ENCODE measurements around the gene EXOC6B.

EXOC6B gene

DNA sequence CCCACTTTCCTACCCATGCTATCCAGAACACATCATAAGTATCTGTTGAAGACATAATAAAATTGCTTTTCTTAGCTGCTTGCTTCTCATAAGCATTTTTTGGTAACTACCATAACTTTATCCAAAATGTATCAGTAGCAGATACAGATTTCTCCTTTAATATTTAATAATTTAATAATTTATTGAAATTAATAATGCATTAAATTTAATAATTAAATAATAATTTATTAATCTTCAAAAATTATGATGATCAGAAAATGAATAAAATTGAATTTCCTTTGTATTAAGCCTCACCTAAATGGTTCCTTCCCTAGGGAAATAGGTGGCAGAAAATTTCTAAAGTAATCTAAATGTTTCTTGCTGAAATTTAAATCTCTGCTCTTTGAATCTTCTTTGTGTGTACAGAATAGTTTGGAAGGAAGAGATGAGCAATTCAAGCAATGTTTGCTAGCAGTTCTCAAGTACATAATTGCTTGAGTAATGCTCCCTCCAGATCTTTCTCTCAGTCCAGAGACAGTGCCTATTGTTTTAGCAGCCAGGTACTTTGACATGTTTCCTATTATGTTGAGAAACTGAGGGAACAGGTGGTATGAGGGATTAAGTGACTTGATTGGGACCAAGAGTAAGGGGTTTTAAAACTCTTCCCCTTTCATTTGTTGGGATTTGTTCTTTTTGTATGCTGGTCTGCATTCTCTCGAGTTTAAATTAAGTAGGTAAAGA, 555.1 kb downstream of the EXOC6B start:
- Histone ChIP-seq H3K9me3 (ENCODE audit: insufficient read depth, low read depth, low read length) (no peaks in the 10 kb centered on the region), H3K27me3 (ENCODE audit: insufficient read depth, low read length) (no peaks in the 10 kb centered on the region), H2AK5ac (ENCODE audit: low read length) (no peak overlapping the region), H3K79me2 (ENCODE audit: control insufficient read depth, insufficient read depth, low read length, poor library complexity) (no peaks in the 10 kb centered on the region), H4K91ac (ENCODE audit: low read depth, low read length) (no peak overlapping the region), H4K8ac (ENCODE audit: low read depth, low read length) (no peak overlapping the region), H2BK5ac (ENCODE audit: low read depth, low read length, poor library complexity) (no peak overlapping the region), H4K12ac (ENCODE audit: low read depth, low read length) (no peak overlapping the region), H3K36me3 (ENCODE audit: control insufficient read depth in 1 of 2, insufficient read depth in 2 of 2, low read length in 2 of 2) (no peaks in the 10 kb centered on the region), H3K9ac (ENCODE audit: low read length) (no peak overlapping the region), H2AFZ (ENCODE audit: insufficient read depth, low read length, poor library complexity) (no peak overlapping the region), H3K18ac (ENCODE audit: low read length) (no peak overlapping the region), H2BK120ac (ENCODE audit: insufficient read depth, low read length, poor library complexity) (no peak overlapping the region), H2BK12ac (ENCODE audit: low read length) (no peak overlapping the region), H3K4ac (ENCODE audit: low read depth, low read length) (no peak overlapping the region), H3K4me1 (ENCODE audit: control insufficient read depth in 1 of 2, insufficient read depth in 2 of 2, low read length in 2 of 2) (peaks cover 0 to 2% of the 10 kb centered on the region in 2 experiments), H3K4me3 (ENCODE audit: low read depth, low read length) (no peak overlapping the region), H3K27ac (ENCODE audit: low read depth, low read length) (no peak overlapping the region), H3K79me1 (ENCODE audit: low read length) (no peaks in the 10 kb centered on the region), H3K23ac (ENCODE audit: low read length) (no peak overlapping the region), H3K4me2 (ENCODE audit: low read length) (no peak overlapping the region), H3K14ac (ENCODE audit: low read length) (no peak overlapping the region)
- DNase-seq = no peak
- no CpG with 5 or more reads among the region's 1 CpG for WGBS (ENCODE audit: extremely low coverage, insufficient coverage, insufficient read length)

DNA sequence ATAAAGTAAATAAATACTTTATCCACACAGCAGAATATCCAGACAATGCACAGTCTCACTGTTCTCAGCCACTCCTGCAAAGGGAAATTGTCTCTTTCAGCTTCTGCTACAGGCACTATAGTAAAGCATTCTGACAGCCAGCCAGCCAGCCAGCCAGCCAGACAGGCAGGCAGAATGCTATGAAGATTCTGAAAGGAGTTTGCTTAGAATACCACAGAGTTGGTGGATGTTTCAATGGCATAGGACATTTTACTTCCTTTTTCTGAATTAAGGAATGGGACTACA, 562.1 kb downstream of the EXOC6B start:
- Histone ChIP-seq H3K9ac (ENCODE audit: low read length) (no peak overlapping the region), H3K36me3 (ENCODE audit: control insufficient read depth in 1 of 2, insufficient read depth in 2 of 2, low read length in 2 of 2) (no peaks in the 10 kb centered on the region), H3K27ac (ENCODE audit: low read depth, low read length) (no peak overlapping the region), H2BK12ac (ENCODE audit: low read length) (no peak overlapping the region), H2AFZ (ENCODE audit: insufficient read depth, low read length, poor library complexity) (no peak overlapping the region), H2BK120ac (ENCODE audit: insufficient read depth, low read length, poor library complexity) (no peak overlapping the region), H3K18ac (ENCODE audit: low read length) (no peak overlapping the region), H3K9me3 (ENCODE audit: insufficient read depth, low read depth, low read length) (no peaks in the 10 kb centered on the region), H4K8ac (ENCODE audit: low read depth, low read length) (no peak overlapping the region), H3K14ac (ENCODE audit: low read length) (no peak overlapping the region), H4K12ac (ENCODE audit: low read depth, low read length) (no peak overlapping the region), H3K4me1 (ENCODE audit: control insufficient read depth in 1 of 2, insufficient read depth in 2 of 2, low read length in 2 of 2) (peaks cover 0 to 2% of the 10 kb centered on the region in 2 experiments), H3K79me1 (ENCODE audit: low read length) (no peaks in the 10 kb centered on the region), H2BK5ac (ENCODE audit: low read depth, low read length, poor library complexity) (no peak overlapping the region), H3K79me2 (ENCODE audit: control insufficient read depth, insufficient read depth, low read length, poor library complexity) (no peaks in the 10 kb centered on the region), H3K4me2 (ENCODE audit: low read length) (no peak overlapping the region), H3K4ac (ENCODE audit: low read depth, low read length) (no peak overlapping the region), H3K27me3 (ENCODE audit: insufficient read depth, low read length) (no peaks in the 10 kb centered on the region), H4K91ac (ENCODE audit: low read depth, low read length) (no peak overlapping the region), H3K23ac (ENCODE audit: low read length) (no peak overlapping the region), H2AK5ac (ENCODE audit: low read length) (no peak overlapping the region), H3K4me3 (ENCODE audit: low read depth, low read length) (no peak overlapping the region)
- DNase-seq = no peak

DNA sequence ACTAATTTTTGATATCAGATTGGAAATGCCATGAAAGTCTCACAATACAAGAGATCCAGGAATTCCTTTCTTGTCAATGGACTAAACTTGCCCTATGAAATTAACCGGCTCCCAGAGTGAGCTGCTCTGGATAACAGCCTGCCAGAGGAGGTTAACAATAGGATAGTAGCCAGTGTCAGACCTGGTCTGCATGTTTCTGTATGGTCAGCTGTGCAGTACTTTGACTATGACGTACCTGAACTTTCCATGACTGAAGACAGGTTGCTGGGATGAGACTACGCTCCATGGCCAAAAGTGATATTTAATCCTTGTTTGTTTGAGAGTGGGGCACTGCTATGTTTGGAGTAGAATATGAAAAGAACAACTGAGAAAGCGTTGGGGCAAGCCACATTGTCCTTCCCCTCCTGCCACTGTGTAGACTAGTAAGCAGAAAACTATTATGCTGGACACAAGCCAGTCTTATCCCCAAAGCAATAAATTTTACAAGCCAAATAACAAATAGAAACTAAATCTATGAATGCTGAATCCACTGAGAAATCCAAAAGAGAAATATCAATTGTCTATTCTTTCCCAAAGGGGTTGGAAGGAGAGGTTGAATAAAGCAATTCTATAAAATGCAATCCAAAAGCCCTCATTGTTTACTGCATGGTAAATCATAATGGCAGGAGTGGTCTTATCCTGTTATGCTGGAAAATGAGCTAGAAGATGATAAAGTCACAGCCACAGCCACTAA, 562.6 kb downstream of the EXOC6B start:
- H3K4me1 ChIP-seq (ENCODE audit: control insufficient read depth in 1 of 2, insufficient read depth in 2 of 2, low read length in 2 of 2) = peaks cover 0 to 2% of the 10 kb centered on the region in 2 experiments
- WGBS (ENCODE audit: extremely low coverage, insufficient coverage, insufficient read length) = no CpG with 5 or more reads among the region's 4 CpGs
- H2BK12ac ChIP-seq (ENCODE audit: low read length) = no peak overlapping the region
- H4K91ac ChIP-seq (ENCODE audit: low read depth, low read length) = no peak overlapping the region
- H3K9ac ChIP-seq (ENCODE audit: low read length) = no peak overlapping the region
- no peak overlapping the region for H3K27ac ChIP-seq (ENCODE audit: low read depth, low read length)
- no peak overlapping the region for H2AK5ac ChIP-seq (ENCODE audit: low read length)
- H3K4me3 ChIP-seq (ENCODE audit: low read depth, low read length) = no peak overlapping the region
- no peak overlapping the region for H2BK120ac ChIP-seq (ENCODE audit: insufficient read depth, low read length, poor library complexity)
- no peak overlapping the region for H3K4ac ChIP-seq (ENCODE audit: low read depth, low read length)
- no peaks in the 10 kb centered on the region for H3K9me3 ChIP-seq (ENCODE audit: insufficient read depth, low read depth, low read length)
- no peak overlapping the region for H3K18ac ChIP-seq (ENCODE audit: low read length)
- H3K27me3 ChIP-seq (ENCODE audit: insufficient read depth, low read length) = no peaks in the 10 kb centered on the region
- H3K79me1 ChIP-seq (ENCODE audit: low read length) = no peaks in the 10 kb centered on the region
- DNase-seq = no peak
- H4K8ac ChIP-seq (ENCODE audit: low read depth, low read length) = no peak overlapping the region
- H2AFZ ChIP-seq (ENCODE audit: insufficient read depth, low read length, poor library complexity) = no peak overlapping the region
- H3K79me2 ChIP-seq (ENCODE audit: control insufficient read depth, insufficient read depth, low read length, poor library complexity) = no peaks in the 10 kb centered on the region
- no peak overlapping the region for H3K4me2 ChIP-seq (ENCODE audit: low read length)
- no peak overlapping the region for H3K14ac ChIP-seq (ENCODE audit: low read length)
- H3K36me3 ChIP-seq (ENCODE audit: control insufficient read depth in 1 of 2, insufficient read depth in 2 of 2, low read length in 2 of 2) = no peaks in the 10 kb centered on the region
- H4K12ac ChIP-seq (ENCODE audit: low read depth, low read length) = no peak overlapping the region
- H2BK5ac ChIP-seq (ENCODE audit: low read depth, low read length, poor library complexity) = no peak overlapping the region
- no peak overlapping the region for H3K23ac ChIP-seq (ENCODE audit: low read length)

DNA sequence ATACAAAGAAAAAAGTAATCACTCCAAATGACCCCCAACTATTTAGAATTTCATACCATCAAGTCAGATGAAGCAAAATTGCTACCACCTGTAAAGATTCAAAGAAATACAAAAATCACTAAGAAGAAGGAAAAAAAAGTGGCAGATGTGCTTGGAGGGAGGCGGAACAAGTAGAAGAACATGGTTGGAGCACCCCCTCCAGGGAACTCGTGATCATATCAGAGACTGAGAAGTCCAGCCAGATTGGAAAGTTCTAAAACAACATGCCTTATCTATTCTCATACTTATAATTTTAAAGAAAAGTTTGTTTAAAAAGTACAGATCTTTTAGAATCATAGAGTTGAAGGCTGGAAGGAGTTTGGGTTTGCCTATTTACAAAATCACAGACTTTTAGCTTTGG, 564.8 kb downstream of the EXOC6B start:
- no peak overlapping the region for H3K18ac ChIP-seq (ENCODE audit: low read length)
- H3K4me3 ChIP-seq (ENCODE audit: low read depth, low read length) = no peak overlapping the region
- no peak overlapping the region for H2BK120ac ChIP-seq (ENCODE audit: insufficient read depth, low read length, poor library complexity)
- H4K8ac ChIP-seq (ENCODE audit: low read depth, low read length) = no peak overlapping the region
- no peak overlapping the region for H3K27ac ChIP-seq (ENCODE audit: low read depth, low read length)
- H3K14ac ChIP-seq (ENCODE audit: low read length) = no peak overlapping the region
- no peak overlapping the region for H3K4me2 ChIP-seq (ENCODE audit: low read length)
- H4K12ac ChIP-seq (ENCODE audit: low read depth, low read length) = no peak overlapping the region
- no peak overlapping the region for H2AFZ ChIP-seq (ENCODE audit: insufficient read depth, low read length, poor library complexity)
- H2AK5ac ChIP-seq (ENCODE audit: low read length) = no peak overlapping the region
- H3K4ac ChIP-seq (ENCODE audit: low read depth, low read length) = no peak overlapping the region
- no peak overlapping the region for H3K9ac ChIP-seq (ENCODE audit: low read length)
- WGBS (ENCODE audit: extremely low coverage, insufficient coverage, insufficient read length) = no CpG with 5 or more reads among the region's 2 CpGs
- peaks cover 0 to 2% of the 10 kb centered on the region in 2 experiments for H3K4me1 ChIP-seq (ENCODE audit: control insufficient read depth in 1 of 2, insufficient read depth in 2 of 2, low read length in 2 of 2)
- no peak for DNase-seq
- no peak overlapping the region for H2BK12ac ChIP-seq (ENCODE audit: low read length)
- H3K36me3 ChIP-seq (ENCODE audit: control insufficient read depth in 1 of 2, insufficient read depth in 2 of 2, low read length in 2 of 2) = no peaks in the 10 kb centered on the region
- no peak overlapping the region for H3K23ac ChIP-seq (ENCODE audit: low read length)
- no peak overlapping the region for H2BK5ac ChIP-seq (ENCODE audit: low read depth, low read length, poor library complexity)
- no peaks in the 10 kb centered on the region for H3K27me3 ChIP-seq (ENCODE audit: insufficient read depth, low read length)
- no peaks in the 10 kb centered on the region for H3K9me3 ChIP-seq (ENCODE audit: insufficient read depth, low read depth, low read length)
- no peak overlapping the region for H4K91ac ChIP-seq (ENCODE audit: low read depth, low read length)
- no peaks in the 10 kb centered on the region for H3K79me1 ChIP-seq (ENCODE audit: low read length)
- no peaks in the 10 kb centered on the region for H3K79me2 ChIP-seq (ENCODE audit: control insufficient read depth, insufficient read depth, low read length, poor library complexity)
